HT1080 (cell line): ENCODE results near the gene ASAP2. TPM values are rescaled to one million over a fixed set of nuclear protein-coding genes. Genes with fewer than 3 reads are reported as not detected.
"Not testable (repeated sequence)": the region's sequence is repeated elsewhere in the genome, so short reads cannot be mapped to it uniquely, and the experiment has no call there.

ENCODE experiments used
- DNase-seq: peaks from one replicate; pipeline ENCODE4 v3.0.0-alpha.2; 2015; ENCODE audit warnings: low read depth
- total RNA-seq: library from RNA; depleted of rRNA; stranded (reverse); fragments of >200 nt; shearing (Covaris generic); gene quantifications from 2 replicates; pipeline ENCODE4 v1.2.3, GENCODE V29; 2014

Gene ASAP2
- total RNA-seq, 1 experiment from 2014 or later, result 24.0 TPM

GRCh38 chr2:9211496-9211895 lies 4.9 kb downstream of the ASAP2 start:
- DNase-seq, result no peak

GRCh38 chr2:9212010-9212635 lies 5.5 kb downstream of the ASAP2 start:
- no peak for DNase-seq

- DNase-seq, result no peak
Observed at GRCh38 chr2:9212661-9213411, 6.2 kb downstream of the ASAP2 start.

GRCh38 chr2:9213477-9214051 lies 7.0 kb downstream of the ASAP2 start:
- DNase-seq, result no peak

- DNase-seq, result no peak
Observed at GRCh38 chr2:9214873-9215272, 8.3 kb downstream of the ASAP2 start.

GRCh38 chr2:9215680-9216079 lies 9.1 kb downstream of the ASAP2 start:
- no peak for DNase-seq

- not testable (repeated sequence) for DNase-seq
Observed at GRCh38 chr2:9216143-9216542, 9.5 kb downstream of the ASAP2 start.

GRCh38 chr2:9217838-9218770 lies 11.5 kb downstream of the ASAP2 start:
- DNase-seq, result no peak

GRCh38 chr2:9219027-9219445 lies 12.4 kb downstream of the ASAP2 start:
- DNase-seq, result no peak

- DNase-seq, result no peak
Observed at GRCh38 chr2:9220201-9220600, 13.6 kb downstream of the ASAP2 start.

GRCh38 chr2:9221223-9221622 lies 14.6 kb downstream of the ASAP2 start:
- DNase-seq, result no peak

- DNase-seq, result no peak
Observed at GRCh38 chr2:9222239-9222892, 15.8 kb downstream of the ASAP2 start.

- no peak for DNase-seq
Observed at GRCh38 chr2:9222893-9223287, 16.3 kb downstream of the ASAP2 start.

GRCh38 chr2:9225806-9226205 lies 19.2 kb downstream of the ASAP2 start:
- DNase-seq, result no peak

GRCh38 chr2:9226458-9227380 lies 20.1 kb downstream of the ASAP2 start:
- no peak for DNase-seq

- DNase-seq, result peak; percentile 71
Observed at GRCh38 chr2:9228088-9228751, 21.6 kb downstream of the ASAP2 start.

- DNase-seq, result no peak
Observed at GRCh38 chr2:9228781-9229469, 22.3 kb downstream of the ASAP2 start.

GRCh38 chr2:9229470-9229820 lies 22.8 kb downstream of the ASAP2 start:
- no peak for DNase-seq
